Measurements from ENCODE around the gene ANKRD16.
A peak's percentile ranks its signal among the peaks of the same experiment; 100 is the strongest.
"Not testable (repeated sequence)": the region's sequence is repeated elsewhere in the genome, so short reads cannot be mapped to it uniquely, and the experiment has no call there.

The ANKRD16 gene

DNA sequence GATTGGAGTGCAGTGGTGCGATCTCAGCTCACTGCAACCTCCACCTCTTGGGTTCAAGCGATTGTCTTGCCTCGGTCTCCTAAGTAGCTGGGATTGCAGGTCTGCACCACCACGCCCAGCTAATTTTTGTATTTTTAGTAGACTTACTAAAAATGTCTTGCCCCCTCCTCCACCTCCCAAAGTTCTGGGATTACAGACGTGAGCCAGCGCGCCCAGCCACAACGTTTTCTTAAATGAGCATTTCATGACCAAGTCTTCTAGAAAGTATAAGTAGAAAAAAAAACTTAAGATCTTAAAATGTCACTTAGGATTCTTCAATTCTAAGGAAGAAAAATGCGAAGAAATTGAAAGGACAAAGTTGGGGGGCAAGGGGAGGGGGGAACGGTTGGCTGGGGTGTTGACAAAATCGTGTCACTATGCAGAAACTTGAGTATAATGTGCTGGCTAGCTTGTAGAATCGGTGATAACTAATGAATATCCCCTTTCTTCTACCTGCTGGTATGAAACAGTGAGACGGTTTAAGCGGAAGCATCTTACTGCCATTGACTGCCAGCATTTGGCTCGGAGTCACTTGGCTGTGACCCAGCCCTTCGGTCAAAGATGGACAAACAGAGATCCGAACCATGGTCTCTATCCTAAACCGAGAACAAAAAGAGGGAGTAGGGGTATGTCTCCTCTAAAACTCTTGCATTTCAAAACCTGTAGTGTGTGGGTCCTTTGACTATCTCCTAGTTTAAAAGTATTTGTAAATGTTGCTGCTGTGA lies 13.0 kb upstream of the ANKRD16 start:
- no peak for DNase-seq

DNA sequence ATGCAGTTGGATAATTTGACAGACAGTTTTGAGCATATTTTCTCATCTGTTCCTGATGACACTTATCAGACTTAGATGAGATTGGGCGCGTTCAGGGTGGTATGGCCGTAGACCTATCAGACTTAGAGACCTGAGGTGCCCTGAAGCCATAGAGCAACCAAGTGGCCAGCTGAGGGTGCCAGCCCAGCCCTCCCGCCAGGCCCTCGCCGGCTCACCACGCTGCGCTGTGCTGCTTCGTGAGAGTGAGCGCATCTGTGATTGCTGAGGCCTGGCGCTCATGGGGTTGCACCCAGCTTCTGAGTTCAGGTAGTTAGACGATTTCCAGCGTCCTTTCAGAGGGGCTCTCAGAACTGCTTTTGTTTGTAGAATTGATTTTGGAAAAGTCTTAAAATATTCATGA lies 10.6 kb upstream of the ANKRD16 start:
- no peak for DNase-seq

DNA sequence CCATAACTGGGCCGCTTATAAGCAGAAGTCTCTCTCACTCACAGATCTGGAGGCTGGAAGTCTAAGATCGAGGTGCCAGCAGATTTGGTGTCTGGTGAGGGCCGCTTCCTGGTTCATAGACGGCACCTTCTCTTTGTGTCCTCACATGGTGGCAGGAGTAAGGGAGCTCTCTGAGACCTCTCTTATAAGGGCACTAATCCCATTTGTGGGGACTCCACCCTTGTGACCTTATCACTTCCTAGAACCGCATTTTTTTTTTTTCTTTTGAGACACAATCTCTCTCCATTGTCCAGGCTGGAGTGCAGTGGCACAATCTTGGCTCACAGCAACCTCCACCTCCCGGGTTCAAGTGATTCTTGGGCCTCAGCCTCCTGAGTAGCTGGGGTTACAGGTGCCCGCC lies 8.5 kb upstream of the ANKRD16 start:
- DNase-seq, result no peak

DNA sequence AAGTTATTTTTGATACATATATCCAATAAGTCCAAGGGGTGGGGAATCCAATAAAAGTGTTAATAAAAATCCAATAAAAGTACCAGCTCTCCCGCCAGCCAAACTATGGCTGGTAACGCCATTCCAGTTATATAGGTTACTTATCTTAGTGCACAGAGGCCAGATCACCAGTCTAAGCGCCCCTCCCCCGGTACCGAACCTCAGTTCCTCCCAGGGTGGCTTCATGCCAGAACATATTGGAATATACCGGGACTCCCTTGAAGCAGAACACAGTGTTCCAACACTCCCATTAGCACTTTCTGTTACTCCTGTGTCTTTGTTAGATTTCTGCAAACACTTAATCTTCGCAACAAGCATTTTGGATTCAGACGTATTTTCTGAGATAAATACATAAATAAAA lies 7.8 kb upstream of the ANKRD16 start:
- no peak for DNase-seq

DNA sequence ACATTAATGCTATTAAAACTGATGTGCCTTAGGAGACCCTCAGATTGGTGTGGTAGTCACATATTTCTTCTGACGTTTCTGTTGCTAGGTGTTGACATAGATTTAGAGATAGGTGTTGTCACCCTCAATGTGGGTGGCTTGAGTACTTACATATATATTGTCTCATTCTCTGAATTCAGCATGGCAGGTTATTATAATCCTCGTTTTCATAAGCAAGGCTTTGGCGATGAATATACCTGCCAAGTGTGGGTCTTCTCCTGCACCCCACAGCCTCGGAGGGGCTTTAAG lies 7.3 kb upstream of the ANKRD16 start:
- DNase-seq, result no peak

DNA sequence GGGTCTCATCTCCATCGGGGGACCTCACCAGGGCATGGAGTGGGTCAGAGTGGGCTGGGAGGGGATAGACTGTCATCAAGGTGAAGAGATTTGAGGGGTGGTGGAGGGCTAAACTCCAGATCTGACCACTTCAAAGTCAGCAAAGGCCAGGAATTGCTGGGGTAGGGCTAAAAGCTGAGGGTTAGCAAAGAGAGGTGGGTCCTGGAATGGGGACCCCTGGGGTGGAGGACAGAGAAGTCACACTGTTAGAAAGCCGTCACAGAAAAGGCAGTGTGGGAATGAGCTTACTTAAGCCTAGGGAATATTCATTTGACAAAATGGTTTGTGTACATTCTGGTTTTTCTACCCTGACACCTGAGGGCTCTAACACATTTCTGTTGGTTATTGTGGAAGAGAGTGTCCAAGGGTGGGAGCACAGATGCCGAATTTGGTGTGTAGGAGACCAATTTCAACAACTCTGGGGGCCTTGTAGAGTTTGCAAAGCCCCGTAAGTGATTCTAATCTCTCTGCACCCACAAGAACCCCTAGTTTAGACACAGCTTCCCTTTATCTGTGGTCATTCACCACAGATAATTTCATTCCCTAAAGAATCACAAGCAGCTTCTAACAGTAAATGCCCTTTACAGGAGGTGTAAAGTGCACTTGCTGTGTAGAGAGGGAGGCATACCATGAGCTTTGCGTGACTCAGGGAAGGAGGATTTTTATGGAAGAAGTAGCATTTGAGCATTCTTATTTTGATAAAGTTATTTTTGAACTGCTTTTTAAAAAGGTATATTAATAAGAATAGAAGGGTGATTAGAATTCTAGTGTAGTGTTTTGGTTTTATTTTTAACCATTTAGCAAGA lies 6.7 kb upstream of the ANKRD16 start:
- DNase-seq, result no peak

DNA sequence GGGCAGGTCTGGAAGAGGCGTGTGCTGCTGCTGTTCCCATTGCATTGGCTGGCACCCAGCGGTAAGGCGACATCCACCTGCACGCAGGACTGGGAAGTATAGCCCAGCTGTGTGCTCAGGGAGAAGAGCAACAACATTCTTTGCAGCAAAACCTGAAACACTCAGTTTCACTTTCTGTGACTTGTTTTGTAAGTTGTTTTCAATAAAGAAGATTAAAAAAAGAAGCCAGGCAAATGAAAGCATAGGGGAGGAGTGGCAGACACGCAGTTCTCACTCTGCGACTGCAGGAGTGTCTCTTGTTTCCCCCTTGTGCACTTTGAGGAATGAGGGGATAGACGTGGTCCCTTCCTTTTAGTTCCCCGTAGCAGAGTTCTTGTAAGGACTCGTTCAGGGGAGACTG lies 6.1 kb upstream of the ANKRD16 start:
- DNase-seq, result no peak

DNA sequence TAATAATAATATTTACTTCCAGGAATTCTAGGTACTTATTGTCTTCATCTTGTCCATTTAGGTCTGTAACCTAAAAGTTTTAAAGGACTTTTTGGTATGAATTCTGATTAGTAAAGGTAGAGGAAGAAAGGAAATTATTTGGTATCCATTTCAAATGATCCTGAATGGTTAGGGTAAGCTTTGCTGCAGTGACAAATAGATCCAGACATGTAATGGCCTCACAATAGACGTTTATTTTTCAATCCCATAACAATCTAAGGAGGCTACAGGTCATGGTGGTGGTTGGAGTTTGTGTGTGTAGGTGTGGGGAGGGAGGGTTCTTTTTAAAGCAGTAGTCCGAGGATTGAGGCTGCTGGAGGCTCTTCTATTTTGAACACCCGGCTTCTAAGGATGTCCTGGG lies 5.7 kb upstream of the ANKRD16 start:
- no peak for DNase-seq

DNA sequence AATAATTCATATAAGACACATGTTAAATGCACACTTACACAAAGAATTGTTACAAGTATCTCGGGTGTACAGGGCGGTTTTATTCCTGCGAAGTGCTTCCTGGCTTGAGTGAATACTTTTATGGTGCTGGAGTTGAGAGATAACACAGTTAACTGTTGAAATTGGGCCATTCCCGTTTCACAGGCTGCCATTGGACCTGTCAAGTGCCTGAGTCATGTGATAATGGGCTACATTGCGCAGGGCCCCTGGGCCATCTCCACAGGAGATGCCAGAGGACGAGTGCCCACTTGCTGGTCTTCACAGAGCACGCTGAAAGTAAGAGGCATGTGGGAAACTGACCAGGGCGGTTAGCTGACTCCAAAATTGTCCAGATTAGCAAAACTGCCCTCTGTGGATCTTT lies 5.2 kb upstream of the ANKRD16 start:
- DNase-seq, result no peak

DNA sequence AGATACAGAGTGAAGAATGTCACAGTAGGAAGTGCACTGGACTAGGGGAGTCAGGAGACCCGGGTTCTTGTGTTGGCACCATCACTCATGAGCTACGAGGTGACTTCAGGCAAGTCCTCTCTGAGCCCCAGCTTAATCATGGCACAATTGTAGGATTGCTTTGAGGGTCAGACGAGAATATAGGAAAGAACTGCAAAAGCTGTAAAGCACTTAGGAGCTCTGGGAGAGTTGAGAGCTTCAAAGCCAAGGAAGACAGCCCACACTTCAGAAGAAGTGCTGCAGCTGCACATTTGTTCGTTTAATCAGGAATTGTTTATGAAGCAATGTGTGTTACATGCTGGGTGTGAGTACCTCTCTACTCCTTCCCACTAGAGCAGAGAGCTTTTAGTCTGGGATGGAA lies 4.7 kb upstream of the ANKRD16 start:
- no peak for DNase-seq

DNA sequence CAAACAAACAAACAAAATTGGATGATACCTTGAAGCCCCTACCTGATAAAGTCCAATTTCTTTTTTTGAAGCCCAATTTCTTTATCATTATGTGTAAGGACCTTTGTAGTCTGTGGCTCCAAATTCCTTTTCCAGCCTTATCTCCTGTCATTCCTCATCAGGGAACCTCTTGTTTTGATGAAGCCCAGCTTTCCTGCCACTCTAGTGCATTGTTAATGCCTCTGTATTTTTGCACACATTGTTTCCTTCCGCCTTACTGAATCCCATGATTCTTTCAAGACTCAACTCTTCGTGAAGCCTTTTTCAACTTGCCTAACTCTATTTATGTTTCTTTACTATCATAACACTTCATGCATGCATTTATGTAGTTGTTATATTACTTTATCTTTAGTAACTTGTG lies 3.6 kb upstream of the ANKRD16 start:
- DNase-seq, result no peak

DNA sequence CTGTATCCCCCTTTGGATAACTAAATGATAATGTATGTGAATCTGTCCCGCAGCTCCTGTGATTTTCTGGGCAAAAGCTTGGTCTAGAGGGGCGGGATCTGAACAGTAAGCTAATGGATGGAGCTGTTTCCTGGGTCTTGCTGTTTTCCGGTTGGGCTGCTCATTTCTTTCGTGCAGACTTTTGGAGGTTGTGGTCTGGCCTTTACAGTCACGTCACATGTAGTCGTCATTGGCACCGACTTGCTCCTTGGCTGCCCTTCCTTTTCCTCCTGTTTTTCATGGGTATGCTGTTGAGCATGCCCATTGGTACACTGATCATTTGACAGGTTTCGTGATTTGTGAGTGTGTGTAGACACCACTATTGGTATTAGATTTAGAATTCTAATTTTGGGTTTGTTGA lies 2.3 kb upstream of the ANKRD16 start:
- no peak for DNase-seq

DNA sequence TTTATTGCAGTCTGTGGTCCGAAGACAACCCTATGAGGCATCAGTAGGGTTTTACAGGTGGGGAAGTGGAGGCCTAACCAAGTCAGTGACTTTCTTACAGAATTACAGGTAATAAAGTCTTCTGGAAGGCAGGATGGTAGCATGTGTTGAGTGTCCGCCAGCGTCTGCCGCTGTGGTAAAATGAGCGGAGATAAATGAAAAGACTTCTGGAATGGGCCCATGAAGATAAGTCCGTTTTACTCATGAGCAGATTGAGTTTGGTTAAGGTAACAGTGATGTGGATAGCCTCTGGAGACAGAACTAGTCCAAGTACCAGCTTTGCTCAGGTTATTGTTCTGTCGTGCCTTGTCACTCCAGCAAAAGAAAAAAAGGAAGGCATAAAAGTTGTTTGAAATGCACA lies 1.3 kb upstream of the ANKRD16 start:
- no peak for DNase-seq

DNA sequence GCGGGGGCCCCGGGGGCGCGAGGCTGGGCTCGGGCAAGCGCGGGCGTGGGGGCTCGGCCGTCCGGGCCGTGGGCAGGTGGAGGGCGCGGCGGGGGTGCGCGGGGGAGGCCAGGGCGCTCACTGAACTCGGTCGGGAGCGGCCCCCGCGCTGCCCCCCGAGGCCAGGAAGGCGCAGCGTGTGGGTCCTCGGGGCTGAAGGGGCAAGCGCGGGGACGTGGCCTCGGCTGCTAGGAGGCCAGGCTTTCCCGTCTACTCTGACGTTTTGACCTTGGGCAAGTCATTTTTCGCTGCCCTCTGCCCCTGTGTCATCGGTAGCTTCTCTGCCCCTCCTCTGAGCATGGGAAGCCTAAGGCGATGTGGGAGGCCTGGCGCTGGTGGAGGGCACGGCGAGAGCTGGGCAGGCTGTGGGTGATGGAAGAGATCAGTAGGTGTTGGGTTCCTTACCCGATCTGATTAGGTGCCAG lies 791 bp upstream of the ANKRD16 start:
- peak; percentile 37 for DNase-seq

DNA sequence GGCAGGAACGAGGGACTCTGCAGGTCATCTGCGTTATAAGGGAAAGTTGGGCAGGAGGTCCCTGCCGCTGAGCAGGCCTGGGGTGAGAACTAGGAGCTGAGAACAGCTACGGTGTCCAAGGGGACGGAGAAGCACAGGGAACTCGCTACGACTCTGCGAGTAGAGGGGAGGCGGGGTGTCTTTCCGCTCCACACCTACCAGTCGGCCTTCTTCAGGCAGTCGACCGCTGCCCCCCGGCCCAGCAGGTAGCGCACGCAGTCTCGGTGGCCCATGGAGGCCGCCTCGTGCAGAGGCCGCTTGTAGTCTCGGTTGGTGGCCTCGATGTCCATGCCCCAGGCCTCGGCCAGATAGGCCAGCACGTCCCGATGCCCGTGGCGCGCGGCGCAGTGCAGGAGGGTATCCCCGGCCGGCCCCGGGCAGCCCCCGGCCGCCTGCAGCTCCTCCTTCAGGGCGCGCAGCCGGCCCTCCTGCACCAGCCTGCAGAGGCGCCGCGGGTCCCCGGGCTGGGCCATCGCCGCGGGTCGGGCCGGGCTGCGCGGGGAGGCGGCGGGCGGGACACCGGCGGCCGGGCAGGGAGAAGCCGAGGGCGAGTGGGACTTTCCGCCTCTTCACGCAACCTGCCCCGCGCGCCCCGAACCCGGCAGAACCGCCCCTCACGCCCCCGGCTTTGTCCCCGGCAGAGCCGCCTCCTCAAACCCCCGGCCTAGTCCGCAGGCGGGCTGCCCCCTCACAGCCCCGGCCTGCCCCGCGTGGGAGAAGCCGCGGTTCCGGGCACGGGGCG lies 660 bp downstream of the ANKRD16 start:
- DNase-seq, result peak; percentile 32

DNA sequence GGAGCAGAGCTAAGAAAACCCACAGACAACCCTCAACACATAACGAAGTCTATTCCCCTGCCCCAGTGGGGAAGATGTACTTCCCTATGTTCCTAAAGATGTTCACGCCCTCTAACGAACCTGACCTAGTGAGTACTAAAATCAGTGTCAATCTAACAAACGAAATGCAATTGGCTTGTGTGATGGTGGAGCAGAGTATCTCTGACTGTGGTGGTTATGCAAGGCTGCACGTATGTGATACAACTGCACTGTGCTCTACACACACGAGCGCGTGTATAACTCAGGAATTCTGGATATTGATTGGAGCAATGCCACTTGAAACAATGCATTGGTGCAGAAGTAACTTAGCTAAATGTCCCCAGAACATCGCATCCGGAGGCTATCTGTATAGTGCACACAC lies 1.3 kb downstream of the ANKRD16 start:
- no peak for DNase-seq

DNA sequence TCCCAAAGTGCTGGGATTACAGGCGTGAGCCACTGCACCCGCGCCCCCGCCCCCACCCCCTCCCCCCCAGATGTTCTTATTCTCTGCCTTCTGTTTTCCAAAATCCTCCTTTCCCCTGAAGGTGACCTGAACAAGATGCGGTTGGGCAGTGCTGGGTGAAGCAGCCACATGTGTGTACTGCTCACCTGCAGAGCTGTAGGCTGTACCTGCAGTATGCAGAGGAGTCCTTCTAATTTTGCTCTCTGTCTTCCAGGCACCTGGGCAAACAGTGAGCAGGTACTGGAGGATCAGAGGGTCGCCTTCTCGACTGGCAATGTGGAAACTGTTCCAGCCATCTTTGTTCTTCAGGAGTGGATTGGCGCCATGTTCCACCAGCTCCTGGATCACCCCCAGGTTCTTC lies 2.1 kb downstream of the ANKRD16 start:
- no peak for DNase-seq

DNA sequence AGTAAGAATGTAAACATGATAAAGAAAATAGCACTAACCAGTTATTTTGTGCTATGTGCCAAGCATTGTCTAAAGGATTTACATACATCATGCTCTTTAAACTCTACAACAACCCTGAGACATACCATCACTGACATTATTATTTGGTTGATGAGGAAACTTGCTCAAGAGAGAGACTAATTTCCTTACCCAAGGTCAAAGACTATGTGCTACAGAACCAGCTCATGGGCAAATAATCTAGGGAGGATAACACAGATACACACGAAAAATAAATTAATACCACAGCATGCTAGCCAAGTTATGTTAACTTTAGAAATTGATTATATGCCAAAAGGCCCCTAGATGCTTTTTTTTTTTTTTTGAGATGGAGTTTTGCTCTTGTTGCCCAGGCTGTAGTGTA lies 2.7 kb downstream of the ANKRD16 start:
- DNase-seq, result no peak

DNA sequence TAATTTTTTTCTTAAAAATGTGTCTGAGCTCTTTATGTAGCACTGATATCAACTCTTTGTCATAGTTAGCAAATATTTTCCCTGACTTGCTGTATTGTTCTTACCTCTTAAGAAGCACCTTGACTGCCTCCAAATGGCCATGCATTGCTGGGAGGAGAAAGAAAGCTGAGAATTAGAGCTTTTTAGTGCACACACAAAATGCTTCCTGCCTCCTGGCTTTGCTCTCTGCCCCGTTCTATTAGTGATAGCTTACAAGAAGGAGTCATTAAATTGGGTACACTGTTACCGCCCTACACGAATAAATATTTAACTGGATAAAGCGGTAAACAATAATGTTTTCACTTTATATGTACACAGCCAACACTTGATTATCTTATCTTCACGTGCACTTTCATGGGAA lies 4.1 kb downstream of the ANKRD16 start:
- no peak for DNase-seq

DNA sequence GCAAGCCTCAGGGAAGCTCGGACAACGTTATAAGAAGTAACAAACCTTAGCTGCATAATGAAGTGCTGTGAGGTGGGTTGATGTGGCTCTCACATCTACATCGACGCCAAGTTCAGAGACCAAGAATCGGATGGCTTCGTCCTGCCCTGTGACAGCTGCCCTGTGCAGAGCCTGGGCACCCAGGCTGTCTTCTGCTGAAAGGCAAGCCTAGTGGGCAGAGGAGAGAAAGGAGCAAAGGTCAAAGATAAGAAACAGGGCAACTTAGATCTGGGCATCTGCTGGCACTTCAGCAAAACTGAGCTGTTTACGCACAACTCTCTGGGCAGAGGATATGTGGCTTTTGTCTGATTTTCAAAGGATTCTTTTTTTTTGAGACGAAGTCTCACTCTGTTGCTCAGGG lies 6.7 kb downstream of the ANKRD16 start:
- DNase-seq, result no peak

DNA sequence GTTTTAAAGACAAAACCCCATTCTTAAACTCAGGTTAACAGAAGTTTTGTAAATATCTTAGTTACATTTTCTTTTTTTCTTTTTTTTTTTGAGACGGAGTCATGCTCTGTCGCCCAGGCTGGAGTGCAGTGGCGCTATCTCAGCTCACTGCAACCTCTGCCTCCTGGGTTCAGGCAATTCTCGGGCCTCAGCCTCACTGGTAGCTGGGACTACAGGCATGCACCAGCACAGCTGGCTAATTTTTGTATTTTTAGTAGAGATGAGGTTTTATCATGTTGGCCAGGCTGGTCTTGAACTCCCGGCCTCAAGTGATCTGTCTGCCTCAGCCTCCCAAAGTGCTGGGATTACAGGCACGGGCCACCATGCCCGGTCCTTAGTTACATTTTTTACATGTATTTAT lies 12.7 kb downstream of the ANKRD16 start:
- not testable (repeated sequence) for DNase-seq

DNA sequence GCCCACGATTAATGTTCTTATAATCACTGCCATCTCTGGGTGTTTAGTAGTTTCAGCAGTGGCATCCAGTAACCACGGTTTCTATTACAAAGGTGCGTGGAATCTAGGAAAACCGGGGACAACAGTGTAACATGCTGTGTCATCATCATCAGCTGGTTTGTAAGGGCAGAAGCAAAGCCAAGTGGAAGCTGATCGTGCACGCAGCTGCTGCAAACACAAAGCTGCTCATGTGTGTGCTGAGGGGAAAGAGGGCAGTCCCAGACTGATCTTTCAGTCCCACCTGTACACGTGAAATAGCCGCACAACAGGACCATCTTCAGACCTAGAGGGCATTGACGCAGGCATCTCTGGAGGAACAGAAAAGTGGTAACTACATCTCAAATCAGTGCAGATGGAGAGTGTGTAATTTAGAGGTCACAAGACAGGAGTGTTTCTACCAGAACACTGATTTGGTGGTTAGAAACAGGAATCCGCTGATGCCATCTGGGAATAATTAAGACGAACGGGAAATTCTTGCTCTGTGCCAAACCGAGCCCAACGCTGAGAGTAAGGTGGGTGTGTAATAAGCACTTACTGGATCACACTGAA lies 13.4 kb downstream of the ANKRD16 start:
- no peak for DNase-seq

DNA sequence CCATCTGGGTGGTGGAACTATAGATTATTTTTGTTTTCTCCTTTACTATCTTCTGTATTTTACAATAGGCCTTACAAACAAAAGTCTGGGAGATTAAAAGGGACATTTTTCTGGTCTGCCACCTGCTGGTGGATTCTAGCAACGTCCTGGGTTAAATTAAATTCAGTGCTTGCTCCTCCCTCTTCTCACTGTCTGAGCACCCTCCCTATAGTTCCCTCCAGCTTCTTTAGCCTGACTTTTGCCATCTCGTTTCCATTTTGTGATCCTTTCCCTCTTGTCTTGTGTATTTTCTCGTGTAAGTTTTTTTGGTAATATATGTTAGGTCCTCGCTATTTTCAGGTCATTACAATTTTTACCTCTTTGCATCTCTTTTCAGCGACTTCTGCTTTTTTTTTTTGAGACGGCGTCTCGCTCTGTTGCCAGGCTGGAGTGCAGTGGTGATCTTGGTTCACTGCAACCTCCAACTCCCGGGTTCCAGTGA lies 16.1 kb downstream of the ANKRD16 start:
- peak; percentile 48 for DNase-seq
